ENCODE measurements around the gene SYNRG.

- TF ChIP-seq, protein P1, sequence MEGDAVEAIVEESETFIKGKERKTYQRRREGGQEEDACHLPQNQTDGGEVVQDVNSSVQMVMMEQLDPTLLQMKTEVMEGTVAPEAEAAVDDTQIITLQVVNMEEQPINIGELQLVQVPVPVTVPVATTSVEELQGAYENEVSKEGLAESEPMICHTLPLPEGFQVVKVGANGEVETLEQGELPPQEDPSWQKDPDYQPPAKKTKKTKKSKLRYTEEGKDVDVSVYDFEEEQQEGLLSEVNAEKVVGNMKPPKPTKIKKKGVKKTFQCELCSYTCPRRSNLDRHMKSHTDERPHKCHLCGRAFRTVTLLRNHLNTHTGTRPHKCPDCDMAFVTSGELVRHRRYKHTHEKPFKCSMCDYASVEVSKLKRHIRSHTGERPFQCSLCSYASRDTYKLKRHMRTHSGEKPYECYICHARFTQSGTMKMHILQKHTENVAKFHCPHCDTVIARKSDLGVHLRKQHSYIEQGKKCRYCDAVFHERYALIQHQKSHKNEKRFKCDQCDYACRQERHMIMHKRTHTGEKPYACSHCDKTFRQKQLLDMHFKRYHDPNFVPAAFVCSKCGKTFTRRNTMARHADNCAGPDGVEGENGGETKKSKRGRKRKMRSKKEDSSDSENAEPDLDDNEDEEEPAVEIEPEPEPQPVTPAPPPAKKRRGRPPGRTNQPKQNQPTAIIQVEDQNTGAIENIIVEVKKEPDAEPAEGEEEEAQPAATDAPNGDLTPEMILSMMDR (conservative IDR thresholded peaks at IDR 0.05 in 1 of 2, IDR thresholded peaks at IDR 0.05 in 1 of 2; ENCODE audit: low read depth in 1 of 2, low read length in 2 of 2) = no peak
- no peak for TF ChIP-seq EZH2 (IDR thresholded peaks at IDR 0.05; ENCODE audit: low read length, missing control alignments)
These were observed 70.1 kb downstream of the SYNRG start for GRCh38 chr17:37538981-37539659.

Data from fibroblast of lung (primary cell).